Chondrocyte (in vitro differentiated cells): ENCODE measurements around the gene CXCR1. TPM values are rescaled to one million over a fixed set of nuclear protein-coding genes. Genes with fewer than 3 reads are reported as not detected.

Experiments
- DNase-seq: peaks from one replicate; pipeline ENCODE4 v3.0.0; 2021; ENCODE audit warnings: mixed read lengths, low spot score
- H3K27ac Mint-ChIP-seq: one replicate; pipeline ENCODE4 v1.8.0; 2021; ENCODE audit warnings: mild to moderate bottlenecking, moderate library complexity, mixed read lengths; ENCODE audit not compliant: unreplicated experiment
- H3K27me3 Mint-ChIP-seq: 2 replicates; pipeline ENCODE4 v1.8.0; 2021; ENCODE audit warnings: low read depth, mixed read lengths
- H3K36me3 Mint-ChIP-seq: 2 replicates; pipeline ENCODE4 v1.8.0; 2021; ENCODE audit warnings: low read depth, mixed read lengths
- H3K4me1 Mint-ChIP-seq: 2 replicates; pipeline ENCODE4 v1.8.0; 2021; ENCODE audit warnings: low read depth, mild to moderate bottlenecking, mixed read lengths
- H3K4me3 Mint-ChIP-seq: one replicate; pipeline ENCODE4 v1.8.0; 2021; ENCODE audit warnings: mild to moderate bottlenecking, moderate library complexity, mixed read lengths; ENCODE audit not compliant: unreplicated experiment
- H3K9me3 Mint-ChIP-seq: 2 replicates; pipeline ENCODE4 v1.8.0; 2021; ENCODE audit warnings: low read depth, mixed read lengths
- total RNA-seq: library from RNA; stranded (reverse); gene quantifications from 3 replicates; pipeline ENCODE4 v1.2.1, GENCODE V29; 2021
- TF ChIP-seq, protein P1 (sequence below): fragments of 200-600 bp; sonication (generic); IDR thresholded peaks from 2 replicates; pipeline ENCODE4 v1.5.0; 2021; ENCODE audit warnings: antibody characterized with exemption, mild to moderate bottlenecking, moderate library complexity

The CXCR1 gene
- total RNA-seq, 1 donor from 2014 or later, result not detected

DNA sequence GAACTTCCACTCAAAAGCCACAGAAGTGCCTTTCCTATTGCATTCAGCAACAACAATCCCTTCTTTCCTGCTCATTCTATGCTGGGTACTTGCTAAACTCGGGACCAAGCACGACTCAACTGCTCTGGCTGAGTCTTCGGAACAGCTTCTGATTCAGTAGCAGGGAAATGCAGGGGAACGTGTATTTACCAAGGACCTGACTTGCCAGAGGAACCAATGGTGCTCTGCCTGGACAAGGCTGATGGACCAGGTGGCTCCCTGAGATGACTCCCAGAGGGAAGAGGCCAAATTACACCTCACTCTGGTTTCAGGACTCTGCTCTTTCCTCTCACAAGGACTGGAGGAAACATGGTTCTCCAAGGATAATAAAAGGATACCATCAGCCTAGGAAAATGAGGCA is 28.7 kb downstream of the CXCR1 start:
- Mint-ChIP-seq H3K4me1 (no peaks in the 10 kb centered on the region), H3K36me3 (no peaks in the 10 kb centered on the region), H3K27me3 (peaks cover 74% of the 10 kb centered on the region), H3K27ac (no peak overlapping the region), H3K4me3 (no peak overlapping the region), H3K9me3 (no peaks in the 10 kb centered on the region)
- TF ChIP-seq, protein P1, sequence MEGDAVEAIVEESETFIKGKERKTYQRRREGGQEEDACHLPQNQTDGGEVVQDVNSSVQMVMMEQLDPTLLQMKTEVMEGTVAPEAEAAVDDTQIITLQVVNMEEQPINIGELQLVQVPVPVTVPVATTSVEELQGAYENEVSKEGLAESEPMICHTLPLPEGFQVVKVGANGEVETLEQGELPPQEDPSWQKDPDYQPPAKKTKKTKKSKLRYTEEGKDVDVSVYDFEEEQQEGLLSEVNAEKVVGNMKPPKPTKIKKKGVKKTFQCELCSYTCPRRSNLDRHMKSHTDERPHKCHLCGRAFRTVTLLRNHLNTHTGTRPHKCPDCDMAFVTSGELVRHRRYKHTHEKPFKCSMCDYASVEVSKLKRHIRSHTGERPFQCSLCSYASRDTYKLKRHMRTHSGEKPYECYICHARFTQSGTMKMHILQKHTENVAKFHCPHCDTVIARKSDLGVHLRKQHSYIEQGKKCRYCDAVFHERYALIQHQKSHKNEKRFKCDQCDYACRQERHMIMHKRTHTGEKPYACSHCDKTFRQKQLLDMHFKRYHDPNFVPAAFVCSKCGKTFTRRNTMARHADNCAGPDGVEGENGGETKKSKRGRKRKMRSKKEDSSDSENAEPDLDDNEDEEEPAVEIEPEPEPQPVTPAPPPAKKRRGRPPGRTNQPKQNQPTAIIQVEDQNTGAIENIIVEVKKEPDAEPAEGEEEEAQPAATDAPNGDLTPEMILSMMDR, result no peak
- DNase-seq, result no peak

DNA sequence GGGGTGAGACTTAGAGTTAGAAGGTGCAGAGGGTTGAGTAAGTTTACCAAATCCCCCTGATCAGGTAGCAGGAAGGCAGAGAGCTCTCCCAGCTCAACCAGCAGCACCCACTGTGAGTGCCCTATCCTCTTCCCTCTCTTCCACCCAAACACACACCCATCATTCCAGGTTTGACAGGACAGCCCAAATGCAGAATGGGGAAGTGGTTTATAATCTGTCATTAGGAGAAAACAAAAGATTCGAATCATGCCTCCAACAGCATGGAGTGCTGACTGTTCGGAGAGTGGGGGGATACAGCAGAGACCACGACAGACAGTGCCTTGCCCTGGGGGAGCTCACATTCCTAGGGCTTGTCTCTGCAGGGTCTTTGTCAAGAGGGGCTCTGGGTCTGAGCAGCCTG is 29.2 kb downstream of the CXCR1 start:
- H3K27ac Mint-ChIP-seq, result no peak overlapping the region
- H3K9me3 Mint-ChIP-seq, result no peaks in the 10 kb centered on the region
- peaks cover 70% of the 10 kb centered on the region for H3K27me3 Mint-ChIP-seq
- TF ChIP-seq, protein P1, result no peak
- H3K4me1 Mint-ChIP-seq, result no peaks in the 10 kb centered on the region
- no peak for DNase-seq
- no peak overlapping the region for H3K4me3 Mint-ChIP-seq
- H3K36me3 Mint-ChIP-seq, result no peaks in the 10 kb centered on the region

DNA sequence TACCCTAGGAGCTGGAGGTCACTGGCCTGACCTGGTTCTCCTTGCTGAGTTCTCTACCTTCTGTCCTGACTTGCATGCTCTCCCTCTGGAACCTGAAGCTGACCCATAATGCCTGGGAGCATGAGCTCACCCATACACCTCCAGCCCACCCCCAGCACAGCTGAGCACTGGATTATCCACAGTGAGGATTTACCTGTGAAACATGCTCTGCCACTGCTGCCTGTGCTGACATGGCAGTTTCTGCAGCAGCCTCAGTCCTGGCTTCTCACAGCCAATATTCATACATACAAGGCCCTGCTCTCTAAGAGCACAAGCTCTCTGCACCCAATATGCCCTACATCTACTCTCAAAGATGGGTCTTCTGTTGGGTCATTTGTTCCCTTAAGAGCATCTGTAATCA is 35.9 kb downstream of the CXCR1 start:
- TF ChIP-seq, protein P1, result no peak
- no peaks in the 10 kb centered on the region for H3K36me3 Mint-ChIP-seq
- no peaks in the 10 kb centered on the region for H3K9me3 Mint-ChIP-seq
- H3K27ac Mint-ChIP-seq, result no peak overlapping the region
- H3K4me3 Mint-ChIP-seq, result no peak overlapping the region
- H3K4me1 Mint-ChIP-seq, result no peaks in the 10 kb centered on the region
- DNase-seq, result no peak
- peaks cover 39% of the 10 kb centered on the region for H3K27me3 Mint-ChIP-seq

DNA sequence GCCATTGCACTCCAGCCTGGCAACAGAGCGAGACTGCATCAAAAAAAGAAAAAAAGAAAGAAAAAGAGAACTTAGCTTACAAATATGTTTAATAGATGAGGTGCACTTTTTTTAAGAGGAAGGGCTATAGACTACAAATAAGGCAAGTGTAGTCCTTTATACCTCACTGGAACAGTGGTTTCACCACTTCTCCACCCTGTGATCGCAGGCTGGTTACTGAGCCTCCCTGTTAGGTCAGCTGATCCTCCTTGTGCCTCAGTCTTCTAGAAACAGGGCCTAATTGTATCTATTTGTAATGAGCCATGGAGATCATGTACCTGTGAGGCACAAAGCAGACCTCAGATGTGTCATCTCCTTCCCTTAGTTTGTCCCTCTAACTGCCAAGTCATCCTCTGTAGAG is 36.4 kb downstream of the CXCR1 start:
- Mint-ChIP-seq H3K4me1 (no peaks in the 10 kb centered on the region), H3K27ac (no peak overlapping the region), H3K4me3 (no peak overlapping the region), H3K9me3 (no peaks in the 10 kb centered on the region), H3K27me3 (peaks cover 39% of the 10 kb centered on the region), H3K36me3 (no peaks in the 10 kb centered on the region)
- DNase-seq, result no peak
- TF ChIP-seq, protein P1, result no peak

DNA sequence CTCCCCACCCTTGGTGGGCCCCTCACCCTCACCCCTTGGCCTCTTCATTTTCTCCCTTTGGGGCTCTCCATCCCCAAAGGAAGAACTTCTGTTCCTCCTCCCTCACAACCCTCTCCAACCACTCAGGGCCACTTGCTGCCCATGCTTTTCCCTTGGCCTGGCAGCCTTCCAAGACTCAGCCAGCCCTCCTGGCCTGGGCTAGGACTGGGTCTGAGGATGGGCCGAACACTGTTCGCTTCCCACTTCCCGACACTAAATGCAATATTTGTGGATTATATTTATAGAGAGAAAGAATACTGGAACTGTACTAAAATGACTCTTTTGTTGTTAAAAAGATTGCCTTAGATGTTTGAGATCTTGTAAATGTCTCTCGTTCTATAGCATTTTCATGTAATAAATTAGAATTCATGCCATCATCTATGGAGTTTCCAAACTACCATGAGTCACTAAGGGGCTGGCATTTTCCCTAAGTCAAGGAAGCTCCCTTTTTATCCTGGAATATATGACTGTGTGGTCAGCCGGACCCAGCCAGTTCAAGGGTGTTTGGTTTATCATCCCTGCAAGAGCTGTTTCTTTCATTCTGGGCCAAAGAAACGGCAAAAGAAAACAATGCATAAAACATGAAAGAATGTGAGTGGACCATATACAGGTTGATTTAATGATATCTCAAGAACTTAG is 37.2 kb downstream of the CXCR1 start:
- H3K4me1 Mint-ChIP-seq, result no peaks in the 10 kb centered on the region
- H3K4me3 Mint-ChIP-seq, result no peak overlapping the region
- no peak for DNase-seq
- no peaks in the 10 kb centered on the region for H3K36me3 Mint-ChIP-seq
- peaks cover 39% of the 10 kb centered on the region for H3K27me3 Mint-ChIP-seq
- H3K27ac Mint-ChIP-seq, result no peak overlapping the region
- TF ChIP-seq, protein P1, result no peak
- H3K9me3 Mint-ChIP-seq, result no peaks in the 10 kb centered on the region
